Gastrocnemius medialis (tissue), 4 donors: ENCODE measurements around the gene NPBWR2.

Experiments used
- CTCF ChIP-seq, 5 experiments: fragments of 450-650 bp in 3 of 5; fragments of 200-600 bp in 2 of 5; sonication (generic) in 2 of 5; IDR thresholded peaks in 4 of 5; conservative IDR thresholded peaks in 1 of 5; 1 replicate in 4 of 5; 2 replicates in 1 of 5; pipeline ENCODE4 v1.5.1; 2016 to 2019; ENCODE audit warnings: antibody characterized with exemption in 5 of 5, mild to moderate bottlenecking in 3 of 5, moderate library complexity in 3 of 5
- POLR2A ChIP-seq, 2 donors: fragments of 450-650 bp; IDR thresholded peaks; one replicate each; pipeline ENCODE4 v1.6.1; 2017; ENCODE audit warnings: antibody characterized with exemption in 2 of 2, mild to moderate bottlenecking in 2 of 2, moderate library complexity in 2 of 2

GRCh38 chr20:64091340-64091739 lies 16.0 kb downstream of the NPBWR2 start:
- TF ChIP-seq CTCF (IDR thresholded peaks at IDR 0.05 in 4 of 5, conservative IDR thresholded peaks at IDR 0.05 in 1 of 5) = no peak
- no peak for TF ChIP-seq POLR2A (IDR thresholded peaks at IDR 0.05)
